Mesendoderm (in vitro differentiated cells): ENCODE data around the gene ARHGAP26.

Experiments
- DNase-seq: peaks from one replicate; pipeline ENCODE4 v3.0.0; 2013
- H2AK5ac ChIP-seq: 2 replicates; pipeline ENCODE4 v1.6.1; 2013; ENCODE audit warnings: low read length, inconsistent platforms
- H2BK120ac ChIP-seq: 2 replicates; pipeline ENCODE4 v1.6.1; 2013; ENCODE audit warnings: low read depth, mild to moderate bottlenecking, low read length, moderate library complexity, mixed read lengths
- H2BK15ac ChIP-seq: replicated peaks from 2 replicates; pipeline ENCODE4 v1.6.1; 2013; ENCODE audit warnings: low read depth, mild to moderate bottlenecking, moderate library complexity
- H2BK5ac ChIP-seq: 2 replicates; pipeline ENCODE4 v1.6.1; 2013; ENCODE audit warnings: low read length, inconsistent platforms
- H3K18ac ChIP-seq: 2 replicates; pipeline ENCODE4 v1.6.1; 2013; ENCODE audit warnings: mild to moderate bottlenecking, low read length, mixed read lengths
- H3K23ac ChIP-seq: one replicate; pipeline ENCODE4 v1.6.1; 2013; ENCODE audit warnings: low read length
- H3K27ac ChIP-seq: 2 replicates; pipeline ENCODE4 v1.5.1; 2013; ENCODE audit warnings: low read depth, mild to moderate bottlenecking, inconsistent platforms, low read length, moderate library complexity
- H3K27me3 ChIP-seq: 2 replicates; pipeline ENCODE4 v1.6.1; 2013; ENCODE audit warnings: low read length, control low read depth, mild to moderate bottlenecking, inconsistent platforms; ENCODE audit not compliant: insufficient read depth, poor library complexity
- H3K36me3 ChIP-seq: 2 replicates; pipeline ENCODE4 v1.6.1; 2013; ENCODE audit warnings: low read length, inconsistent platforms; ENCODE audit not compliant: control insufficient read depth, insufficient read depth
- H3K4ac ChIP-seq: one replicate; pipeline ENCODE4 v1.6.1; 2013; ENCODE audit warnings: low read depth, mild to moderate bottlenecking, low read length, moderate library complexity
- H3K4me1 ChIP-seq: 2 replicates; pipeline ENCODE4 v1.6.1; 2013; ENCODE audit warnings: low read depth, low read length, inconsistent platforms; ENCODE audit not compliant: control insufficient read depth
- H3K4me2 ChIP-seq: 2 replicates; pipeline ENCODE4 v1.6.1; 2013; ENCODE audit warnings: low read length
- H3K4me3 ChIP-seq: 2 replicates; pipeline ENCODE4 v1.5.1; 2013; ENCODE audit warnings: mild to moderate bottlenecking, low read length
- H3K56ac ChIP-seq: one replicate; pipeline ENCODE4 v1.6.1; 2013; ENCODE audit warnings: low read length
- H3K79me1 ChIP-seq: 2 replicates; pipeline ENCODE4 v1.6.1; 2013; ENCODE audit warnings: low read length, inconsistent platforms
- H3K79me2 ChIP-seq: 2 replicates; pipeline ENCODE4 v1.6.1; 2013; ENCODE audit warnings: mild to moderate bottlenecking, low read length; ENCODE audit not compliant: control insufficient read depth, insufficient read depth
- H3K9ac ChIP-seq: 2 replicates; pipeline ENCODE4 v1.6.1; 2013; ENCODE audit warnings: low read length, inconsistent platforms
- H4K5ac ChIP-seq: one replicate; pipeline ENCODE4 v1.6.1; 2013; ENCODE audit warnings: low read length
- H4K8ac ChIP-seq: one replicate; pipeline ENCODE4 v1.6.1; 2013; ENCODE audit warnings: low read depth, mild to moderate bottlenecking, control low read depth, low read length, moderate library complexity
- WGBS: extraction: QIAGEN DNeasy Blood & Tissue Kit; methylation state at CpG from one replicate; pipeline ENCODE4 v1.1.7; 2013; ENCODE audit warnings: low lambda C conversion rate, missing lambda C conversion rate; ENCODE audit not compliant: insufficient coverage; ENCODE audit errors: extremely low coverage; 5-methylcytosine and 5-hydroxymethylcytosine counted together

The ARHGAP26 gene

GRCh38 chr5:143236682-143237081, 466.5 kb downstream of the ARHGAP26 start:
- no CpG with 5 or more reads among the region's 2 CpGs for WGBS
- Histone ChIP-seq H3K23ac (no peak overlapping the region), H4K5ac (no peak overlapping the region)

GRCh38 chr5:143237664-143238063, 467.5 kb downstream of the ARHGAP26 start:
- no peak overlapping the region for H3K56ac ChIP-seq
- no peak overlapping the region for H3K27ac ChIP-seq
- H3K27me3 ChIP-seq = no peaks in the 10 kb centered on the region
- no peak overlapping the region for H3K4ac ChIP-seq
- H3K79me1 ChIP-seq = no peaks in the 10 kb centered on the region
- H2BK120ac ChIP-seq = no peak overlapping the region
- H3K36me3 ChIP-seq = no peaks in the 10 kb centered on the region
- H3K4me3 ChIP-seq = no peak overlapping the region
- H3K9ac ChIP-seq = no peak overlapping the region
- H4K5ac ChIP-seq = no peak overlapping the region
- no peak overlapping the region for H2AK5ac ChIP-seq
- DNase-seq = no peak
- H3K18ac ChIP-seq = no peak overlapping the region
- no peak overlapping the region for H3K4me2 ChIP-seq
- no peak overlapping the region for H2BK5ac ChIP-seq
- no peak overlapping the region for H4K8ac ChIP-seq
- H3K23ac ChIP-seq = no peak overlapping the region
- H3K79me2 ChIP-seq = no peaks in the 10 kb centered on the region
- no CpG with 5 or more reads among the region's 10 CpGs for WGBS
- H3K4me1 ChIP-seq = peaks cover 2% of the 10 kb centered on the region
- no peak overlapping the region for H2BK15ac ChIP-seq

More at GRCh38 chr5:143236682-143237081, 466.5 kb downstream of the ARHGAP26 start:
- Histone ChIP-seq H3K18ac (no peak overlapping the region), H3K79me2 (no peaks in the 10 kb centered on the region), H3K4ac (no peak overlapping the region), H3K79me1 (no peaks in the 10 kb centered on the region), H3K9ac (no peak overlapping the region), H2BK15ac (no peak overlapping the region), H2BK120ac (no peak overlapping the region), H3K56ac (no peak overlapping the region), H3K4me2 (no peak overlapping the region), H2AK5ac (no peak overlapping the region), H3K4me3 (no peak overlapping the region), H3K27ac (no peak overlapping the region), H3K36me3 (no peaks in the 10 kb centered on the region), H4K8ac (no peak overlapping the region), H3K27me3 (no peaks in the 10 kb centered on the region), H3K4me1 (peaks cover 2% of the 10 kb centered on the region), H2BK5ac (no peak overlapping the region)
- DNase-seq = no peak

GRCh38 chr5:143238620-143239019, 468.4 kb downstream of the ARHGAP26 start:
- H3K79me2 ChIP-seq = no peaks in the 10 kb centered on the region
- no CpG with 5 or more reads among the region's 2 CpGs for WGBS
- no peak for DNase-seq
- no peak overlapping the region for H4K5ac ChIP-seq
- no peaks in the 10 kb centered on the region for H3K27me3 ChIP-seq
- peaks cover 2% of the 10 kb centered on the region for H3K4me1 ChIP-seq
- no peak overlapping the region for H2AK5ac ChIP-seq
- no peak overlapping the region for H2BK5ac ChIP-seq
- no peak overlapping the region for H3K4me3 ChIP-seq
- no peak overlapping the region for H3K23ac ChIP-seq
- H4K8ac ChIP-seq = no peak overlapping the region
- no peak overlapping the region for H3K27ac ChIP-seq
- H3K4me2 ChIP-seq = no peak overlapping the region
- no peak overlapping the region for H2BK120ac ChIP-seq
- H3K9ac ChIP-seq = no peak overlapping the region
- H3K79me1 ChIP-seq = no peaks in the 10 kb centered on the region
- no peaks in the 10 kb centered on the region for H3K36me3 ChIP-seq
- no peak overlapping the region for H3K18ac ChIP-seq
- H3K56ac ChIP-seq = no peak overlapping the region
- H3K4ac ChIP-seq = no peak overlapping the region
- no peak overlapping the region for H2BK15ac ChIP-seq

- Histone ChIP-seq H3K18ac (no peak overlapping the region), H3K4ac (no peak overlapping the region), H2AK5ac (no peak overlapping the region), H2BK15ac (no peak overlapping the region), H3K23ac (no peak overlapping the region), H3K79me2 (no peaks in the 10 kb centered on the region), H3K27me3 (no peaks in the 10 kb centered on the region), H3K56ac (no peak overlapping the region), H3K4me1 (peaks cover 6% of the 10 kb centered on the region), H4K5ac (no peak overlapping the region), H3K36me3 (no peaks in the 10 kb centered on the region), H4K8ac (no peak overlapping the region), H3K27ac (no peak overlapping the region), H3K4me2 (no peak overlapping the region), H2BK120ac (no peak overlapping the region), H2BK5ac (no peak overlapping the region), H3K79me1 (no peaks in the 10 kb centered on the region), H3K9ac (no peak overlapping the region), H3K4me3 (no peak overlapping the region)
- no peak for DNase-seq
- WGBS = no CpG with 5 or more reads among the region's 5 CpGs
These were observed 469.8 kb downstream of the ARHGAP26 start for GRCh38 chr5:143239882-143240518.

- Histone ChIP-seq H3K27me3 (no peaks in the 10 kb centered on the region), H3K56ac (no peak overlapping the region), H3K4ac (no peak overlapping the region), H2BK15ac (no peak overlapping the region), H4K5ac (no peak overlapping the region), H2AK5ac (no peak overlapping the region), H3K4me2 (no peak overlapping the region), H3K23ac (no peak overlapping the region), H3K4me1 (peaks cover 6% of the 10 kb centered on the region), H2BK5ac (no peak overlapping the region), H3K36me3 (no peaks in the 10 kb centered on the region), H4K8ac (no peak overlapping the region), H2BK120ac (no peak overlapping the region), H3K27ac (no peak overlapping the region), H3K79me1 (no peaks in the 10 kb centered on the region), H3K4me3 (no peak overlapping the region), H3K18ac (no peak overlapping the region), H3K79me2 (no peaks in the 10 kb centered on the region), H3K9ac (no peak overlapping the region)
- no CpG with 5 or more reads among the region's 1 CpG for WGBS
- no peak for DNase-seq
These were observed 471.7 kb downstream of the ARHGAP26 start for GRCh38 chr5:143241892-143242291.

- Histone ChIP-seq H2BK15ac (no peak overlapping the region), H3K9ac (no peak overlapping the region), H3K4me2 (no peak overlapping the region), H3K4me3 (no peak overlapping the region), H3K79me2 (no peaks in the 10 kb centered on the region), H3K27me3 (no peaks in the 10 kb centered on the region), H3K4ac (no peak overlapping the region), H2BK5ac (no peak overlapping the region), H2BK120ac (no peak overlapping the region), H3K27ac (no peak overlapping the region), H3K36me3 (no peaks in the 10 kb centered on the region), H3K56ac (no peak overlapping the region), H2AK5ac (peak overlapping the region; percentile 32), H3K79me1 (no peaks in the 10 kb centered on the region), H3K18ac (no peak overlapping the region), H3K23ac (no peak overlapping the region), H3K4me1 (peaks cover 6% of the 10 kb centered on the region), H4K5ac (no peak overlapping the region), H4K8ac (no peak overlapping the region)
- WGBS = no CpG with 5 or more reads among the region's 6 CpGs
- no peak for DNase-seq
These were observed 472.9 kb downstream of the ARHGAP26 start for GRCh38 chr5:143243103-143243502.
